ENCODE data around the gene RNF183.

Gene RNF183

GRCh38 chr9:113293285-113293878 lies 9.8 kb downstream of the RNF183 start:
- TF ChIP-seq CTCF (conservative IDR thresholded peaks at IDR 0.05), result no peak
- no peak overlapping the region for H3K27ac ChIP-seq

GRCh38 chr9:113290052-113290607 lies 13.0 kb downstream of the RNF183 start:
- H3K27ac ChIP-seq, result no peak overlapping the region
- TF ChIP-seq CTCF (conservative IDR thresholded peaks at IDR 0.05), result no peak

DNA sequence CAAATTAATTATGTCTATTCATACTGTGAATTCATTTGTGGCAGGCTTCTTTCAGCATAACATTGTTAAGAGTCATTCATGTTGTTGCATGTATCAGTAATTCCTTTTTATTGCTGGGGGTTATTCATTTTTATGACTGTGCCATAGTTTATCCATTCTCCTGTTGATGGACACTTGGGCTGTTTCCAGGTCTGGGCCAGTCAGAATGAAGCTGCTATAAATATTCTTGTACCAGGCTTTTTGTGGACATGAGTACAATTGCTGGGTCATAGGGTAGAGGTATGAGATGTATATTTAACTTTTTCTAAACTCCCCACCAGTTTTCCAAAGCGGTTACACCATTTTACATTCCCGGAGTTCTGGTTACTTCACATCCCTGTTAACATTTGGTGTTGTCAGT lies 14.1 kb downstream of the RNF183 start:
- no peak for TF ChIP-seq CTCF (conservative IDR thresholded peaks at IDR 0.05)
- H3K27ac ChIP-seq, result peak overlapping the region; percentile 81

DNA sequence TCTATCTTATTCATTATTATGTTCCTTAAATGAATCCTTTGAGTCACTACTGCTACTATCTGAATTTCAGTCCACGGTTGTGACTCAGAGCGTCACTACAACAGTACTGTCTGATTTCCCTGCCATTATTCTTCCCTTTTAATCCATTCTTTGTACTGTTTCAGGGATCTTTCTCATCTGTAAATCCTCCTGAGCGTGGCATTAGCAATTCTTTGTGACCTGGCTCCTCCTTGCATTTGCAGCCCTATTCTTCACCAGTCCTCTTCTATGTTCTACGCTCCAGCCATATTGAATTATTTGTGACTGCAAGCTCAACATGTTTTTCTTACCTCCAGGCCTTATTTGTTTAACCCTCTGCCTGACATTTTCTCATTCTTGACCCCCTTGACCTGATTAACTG lies 21.8 kb downstream of the RNF183 start:
- TF ChIP-seq CTCF (conservative IDR thresholded peaks at IDR 0.05), result no peak
- peak overlapping the region; percentile 3; the same call in 1 of the 2 replicates for H3K27ac ChIP-seq

DNA sequence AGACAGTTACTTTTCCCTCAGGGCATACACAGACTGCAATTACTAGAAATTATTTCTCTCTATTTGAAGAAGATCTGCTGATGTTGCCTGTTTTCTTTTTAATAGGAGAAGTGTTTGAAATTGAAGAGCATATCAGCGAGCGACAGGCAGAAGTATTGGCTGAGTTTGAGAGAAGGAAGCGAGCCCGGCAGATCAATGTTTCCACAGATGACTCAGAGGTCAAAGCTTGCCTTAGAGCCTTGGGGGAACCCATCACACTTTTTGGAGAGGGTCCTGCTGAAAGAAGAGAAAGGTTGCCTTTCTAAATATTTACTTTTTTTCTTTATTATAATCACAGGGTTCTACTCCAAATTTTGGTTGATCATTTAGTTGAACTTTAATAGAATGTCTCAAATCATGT lies 24.3 kb downstream of the RNF183 start:
- TF ChIP-seq CTCF (conservative IDR thresholded peaks at IDR 0.05), result no peak
- H3K27ac ChIP-seq, result peak overlapping the region; percentile 91

GRCh38 chr9:113275157-113276131 lies 27.7 kb downstream of the RNF183 start, which contains the start of the genes CDC26 and PRPF4:
Gene CDC26, minus strand, starts transcription at chr9:113275572. Its CDS starts 3,065 bp downstream, at chr9:113272507.
Gene PRPF4, plus strand, starts transcription at chr9:113275658. Its CDS starts 86 bp downstream, at chr9:113275744.
- peak within 1 kb of the TSS; percentile 91 for H3K27ac ChIP-seq
- TF ChIP-seq CTCF (conservative IDR thresholded peaks at IDR 0.05), result no peak

All from VCaP (cell line).